Amniotic epithelial cell (primary cell): ENCODE results near the gene KCNJ8.

Source experiments
- DNase-seq: peaks from one replicate; pipeline ENCODE4 v3.0.0-alpha.2; 2010; ENCODE audit warnings: low read depth

Gene KCNJ8

DNA sequence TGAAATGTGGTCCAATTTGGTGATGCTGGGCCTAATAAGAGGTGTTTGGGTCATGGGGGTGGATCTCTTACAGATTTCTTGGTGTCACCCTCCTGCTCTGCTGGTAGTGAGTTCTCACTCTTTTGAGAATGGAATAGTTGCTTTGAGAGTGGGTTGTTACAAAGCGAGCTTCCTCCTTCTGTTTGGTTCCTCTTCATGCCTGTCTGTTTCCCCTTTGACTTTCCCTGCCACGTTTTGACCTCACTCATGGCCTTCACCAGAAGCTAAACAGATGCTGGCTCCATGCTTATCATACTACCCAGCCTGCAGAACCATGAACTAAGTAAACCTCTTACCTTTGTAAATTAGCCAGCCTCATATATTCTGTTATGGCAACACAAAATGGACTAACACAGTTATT lies 59.1 kb downstream of the KCNJ8 start:
- no peak for DNase-seq
